ENCODE results near the gene FHIP1A. TPM values are rescaled to one million over a fixed set of nuclear protein-coding genes. Genes with fewer than 3 reads are reported as not detected.

Gene FHIP1A
- total and polyA plus RNA-seq, 2 of the 8 experiments (the other 6 are each of a cell fraction or from before 2014, with no cell fraction given), result 17.9 to 75.2 TPM

- Histone ChIP-seq H3K4me2 (ENCODE audit: insufficient read depth in 1 of 2, low read depth in 2 of 2, low read length in 2 of 2) (no peak overlapping the region), H3K9ac (replicated peaks in 1 of 4; ENCODE audit: extremely low read depth in 1 of 4, low read depth in 3 of 4, low read length in 3 of 4) (no peak overlapping the region), H3K18ac (ENCODE audit: extremely low read depth, low read length) (no peak overlapping the region), H3K79me1 (ENCODE audit: low read depth, low read length) (peaks cover 10% of the 10 kb centered on the region; the same call in 1 of the 2 replicates), H3K9me3 (ENCODE audit: insufficient read depth in 2 of 2, low read depth in 1 of 2, low read length in 1 of 2) (no peaks in the 10 kb centered on the region), H3K23me2 (ENCODE audit: low read depth, low read length) (no peaks in the 10 kb centered on the region), H3K79me2 (ENCODE audit: control insufficient read depth in 1 of 2, insufficient read depth in 2 of 2, low read length in 2 of 2) (peaks cover 0 to 90% of the 10 kb centered on the region in 2 experiments; a peak in 3 of 4 replicates), H3K56ac (replicated peaks; ENCODE audit: insufficient read length, low read depth, low read length) (no peak overlapping the region), H3K27me3 (replicated peaks in 1 of 4; ENCODE audit: control insufficient read depth in 3 of 4, extremely low read depth in 1 of 4, insufficient read depth in 3 of 4, low read length in 3 of 4) (no peaks in the 10 kb centered on the region), H3K4me1 (replicated peaks in 1 of 4; ENCODE audit: control insufficient read depth in 3 of 4, insufficient read depth in 4 of 4, low read length in 3 of 4) (peaks cover 0 to 3% (median under 1%) of the 10 kb centered on the region in 4 experiments; a peak in 4 of 7 replicates), H3K14ac (ENCODE audit: insufficient read length) (no peak overlapping the region), H3K4ac (replicated peaks; ENCODE audit: insufficient read length, low read depth, low read length) (no peak overlapping the region), H3K4me3 (ENCODE audit: extremely low read depth in 1 of 4, insufficient read depth in 2 of 4, low read depth in 3 of 4, low read length in 4 of 4) (no peak overlapping the region), H2BK20ac (ENCODE audit: low read length) (no peak overlapping the region), H3K36me3 (ENCODE audit: control insufficient read depth in 2 of 4, insufficient read depth in 4 of 4, low read length in 3 of 4) (no peaks in the 10 kb centered on the region), H2BK12ac (ENCODE audit: low read depth, low read length) (no peak overlapping the region), H4K8ac (ENCODE audit: extremely low read depth, insufficient read depth, low read length) (no peak overlapping the region), H3K23ac (ENCODE audit: insufficient read length) (no peak overlapping the region), H4K20me1 (replicated peaks in 1 of 2; ENCODE audit: control insufficient read depth in 1 of 2, insufficient read depth in 2 of 2, low read length in 2 of 2) (peaks cover 0 to 1% of the 10 kb centered on the region in 2 experiments), H4K91ac (replicated peaks; ENCODE audit: insufficient read length, low read length) (no peak overlapping the region), H2BK15ac (ENCODE audit: low read length) (no peak overlapping the region), H4K5ac (ENCODE audit: insufficient read length, low read depth, low read length) (no peak overlapping the region), H2BK120ac (replicated peaks; ENCODE audit: low read depth, low read length) (no peak overlapping the region), H3K27ac (ENCODE audit: low read depth, low read length) (no peak overlapping the region), H2AK5ac (ENCODE audit: low read depth, low read length) (no peak overlapping the region), H2AFZ (ENCODE audit: low read length) (no peak overlapping the region), H2BK5ac (ENCODE audit: low read depth, low read length) (no peak overlapping the region)
- no peak for TF ChIP-seq CBX8 (IDR thresholded peaks at IDR 0.05; ENCODE audit: borderline replicate concordance, low read depth, low read length)
- no peak for TF ChIP-seq BCL11A (IDR thresholded peaks at IDR 0.05; ENCODE audit: low read depth in 2 of 2, low read length in 2 of 2)
- no peak for TF ChIP-seq NRF1 (IDR thresholded peaks at IDR 0.05; ENCODE audit: low read depth, low read length)
- no peak for TF ChIP-seq EZH2 (IDR thresholded peaks at IDR 0.05; ENCODE audit: low read depth, low read length, severe bottlenecking)
- TF ChIP-seq GTF2F1 (IDR thresholded peaks at IDR 0.05; ENCODE audit: borderline replicate concordance, low read depth, low read length), result no peak
- no peak for TF ChIP-seq ZNF274 (IDR thresholded peaks at IDR 0.05; ENCODE audit: borderline replicate concordance, extremely low read depth, low read length)
- TF ChIP-seq, protein P1, sequence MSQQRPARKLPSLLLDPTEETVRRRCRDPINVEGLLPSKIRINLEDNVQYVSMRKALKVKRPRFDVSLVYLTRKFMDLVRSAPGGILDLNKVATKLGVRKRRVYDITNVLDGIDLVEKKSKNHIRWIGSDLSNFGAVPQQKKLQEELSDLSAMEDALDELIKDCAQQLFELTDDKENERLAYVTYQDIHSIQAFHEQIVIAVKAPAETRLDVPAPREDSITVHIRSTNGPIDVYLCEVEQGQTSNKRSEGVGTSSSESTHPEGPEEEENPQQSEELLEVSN (IDR thresholded peaks at IDR 0.05), result no peak
- no peak for TF ChIP-seq SIX5 (IDR thresholded peaks at IDR 0.05; ENCODE audit: low read depth, low read length)
- TF ChIP-seq MAFK (IDR thresholded peaks at IDR 0.05; ENCODE audit: low read depth, low read length), result no peak
- TF ChIP-seq SIRT6 (IDR thresholded peaks at IDR 0.05; ENCODE audit: low read length), result no peak
- TF ChIP-seq CEBPB (IDR thresholded peaks at IDR 0.05; ENCODE audit: low read depth, low read length), result no peak
- no peak for TF ChIP-seq POLR2A (IDR thresholded peaks at IDR 0.05; ENCODE audit: control extremely low read depth in 1 of 2, low read depth in 2 of 2, low read length in 2 of 2)
- DNase-seq (ENCODE audit: low read depth in 1 of 2, low spot score in 2 of 2) (no peak), FAIRE-seq (no peak)
- CTCF ChIA-PET (ENCODE audit: partially characterized antibody), result interaction anchor here (0.8 kb wide), 1 partner anchor 55 kb away, joined by 3 read pairs; no protein-coding TSS in a partner anchor
- POLR2A ChIA-PET (ENCODE audit: partially characterized antibody), result interaction anchor here (1.2 kb wide), 1 partner anchor 10 kb away, joined by 4 read pairs; the partner anchor contains the start of gene FHIP1A
Observed at GRCh38 chr4:151418385-151418784, 9.4 kb downstream of the FHIP1A start.

Data from H1 (cell line).